NCI-H1092 (cell line): ENCODE results near the gene NAV2.

Experiments used
- DNase-seq: peaks from one replicate; lab custom pipeline; 2025; lab: John Stamatoyannopoulos, UW

The NAV2 gene

GRCh38 chr11:20020716-20021115 is 308.1 kb downstream of the NAV2 start:
- DNase-seq, result no peak

DNA sequence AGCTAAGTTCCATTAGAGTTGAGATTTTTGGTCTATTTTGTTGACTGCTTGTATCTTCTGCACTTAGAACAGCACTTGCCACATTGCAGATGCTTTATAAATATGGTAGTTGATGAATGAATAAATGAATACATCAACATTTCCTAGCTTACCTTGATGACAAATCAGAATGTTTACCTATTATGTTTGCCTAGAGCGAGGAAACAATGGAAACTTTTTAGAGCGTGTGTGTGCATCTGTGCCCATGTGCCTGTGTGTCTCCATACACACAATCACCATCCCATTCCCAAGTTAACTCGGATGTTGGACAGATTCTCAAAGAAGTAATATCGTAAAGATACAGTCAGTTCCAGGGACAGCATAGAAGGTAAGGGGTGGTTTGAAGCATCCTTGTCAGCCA is 308.6 kb downstream of the NAV2 start:
- no peak for DNase-seq

DNA sequence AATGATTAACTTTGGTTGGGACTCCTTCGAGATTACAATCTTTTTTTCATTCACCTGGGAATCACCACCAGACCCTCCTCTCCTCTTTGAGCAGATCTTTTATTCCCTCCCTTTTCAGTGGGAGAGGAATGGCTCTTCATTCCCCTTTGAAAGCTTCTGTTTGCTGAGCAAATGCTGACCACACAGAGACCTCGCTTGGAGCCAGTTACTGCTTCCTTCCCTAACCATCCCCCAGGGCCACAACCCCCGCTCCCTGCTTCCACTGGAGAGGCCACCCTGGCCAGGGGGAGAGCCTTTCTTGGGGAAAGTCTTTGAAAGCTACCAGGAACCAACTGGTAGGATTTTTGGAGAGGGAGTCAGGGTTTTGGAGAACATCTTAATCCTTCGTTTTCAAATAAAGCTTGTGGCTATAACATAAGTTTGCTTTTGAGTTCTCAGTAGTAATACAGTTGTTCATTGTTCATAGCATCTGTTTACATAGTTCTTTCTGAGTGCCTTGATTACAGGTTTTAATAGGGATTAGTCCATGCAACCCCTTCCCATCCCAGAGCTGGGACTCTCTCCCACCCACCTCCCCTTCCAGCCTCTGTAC is 309.2 kb downstream of the NAV2 start:
- no peak for DNase-seq

GRCh38 chr11:20022363-20023081 is 309.9 kb downstream of the NAV2 start:
- no peak for DNase-seq

GRCh38 chr11:20023082-20023426 is 310.4 kb downstream of the NAV2 start:
- no peak for DNase-seq

DNA sequence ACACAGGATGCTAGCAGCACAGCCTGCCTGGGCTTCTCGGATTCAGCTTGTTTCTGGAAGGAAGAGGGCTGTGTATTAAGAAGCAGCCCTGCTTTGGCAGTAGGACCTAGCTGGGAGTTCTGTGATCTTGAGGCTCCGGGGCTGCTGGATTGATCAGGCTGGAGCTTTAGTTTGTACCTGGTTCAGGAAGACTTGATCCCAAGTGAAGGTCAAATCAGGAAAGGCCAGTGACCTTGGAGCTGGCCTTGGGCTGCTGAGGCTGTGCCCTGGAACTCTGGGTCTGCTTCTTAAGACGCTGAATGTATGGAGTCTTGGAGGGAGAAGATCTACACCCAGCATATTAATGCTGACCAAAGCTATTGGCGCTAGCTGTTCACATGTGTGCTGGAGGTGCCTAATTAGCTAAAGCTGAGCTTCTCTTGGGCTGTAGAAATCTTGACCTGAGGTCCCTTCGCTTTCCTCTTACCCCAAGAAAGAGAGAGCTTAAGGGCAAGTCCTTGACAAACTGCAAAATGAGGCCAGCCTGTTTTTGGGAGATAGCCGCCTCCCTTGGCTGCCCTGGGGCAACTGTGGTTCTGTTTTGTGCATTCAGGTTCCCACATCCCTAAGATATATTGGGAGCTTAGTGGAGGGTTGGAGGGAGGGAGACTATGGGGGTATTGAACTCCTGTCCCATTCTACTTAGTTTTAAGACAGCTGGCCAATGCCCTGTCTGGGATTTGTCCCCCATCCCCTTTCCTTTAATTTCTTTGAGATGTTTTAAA is 311.7 kb downstream of the NAV2 start:
- DNase-seq, result no peak

DNA sequence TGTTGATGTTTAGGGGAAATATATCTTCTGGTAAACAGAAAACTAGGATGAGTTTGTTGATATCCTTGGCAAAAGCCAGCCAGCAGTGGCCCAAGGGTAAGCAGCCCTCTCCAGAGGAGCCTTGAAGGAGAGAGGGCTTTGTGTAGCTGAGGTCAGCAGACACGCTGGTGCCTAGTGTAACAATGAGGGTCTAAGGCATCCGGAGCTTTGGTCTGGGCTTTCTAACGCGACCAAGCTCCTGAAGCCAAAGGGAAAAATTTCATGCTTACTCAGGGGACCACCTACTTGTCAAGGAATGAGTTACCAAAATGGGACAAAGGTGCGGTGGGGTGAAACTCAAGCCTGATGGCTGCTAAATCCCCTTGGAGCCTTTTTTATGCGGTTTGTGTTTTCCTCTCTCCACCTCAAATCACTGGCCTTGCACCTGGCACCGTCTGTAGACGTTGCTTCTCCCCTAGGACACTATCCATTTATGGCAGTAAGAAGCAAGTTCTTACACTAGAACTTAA is 312.7 kb downstream of the NAV2 start:
- no peak for DNase-seq

GRCh38 chr11:20026629-20027555 is 314.3 kb downstream of the NAV2 start:
- DNase-seq, result peak; percentile 36

GRCh38 chr11:20027556-20028013 is 314.9 kb downstream of the NAV2 start:
- no peak for DNase-seq

DNA sequence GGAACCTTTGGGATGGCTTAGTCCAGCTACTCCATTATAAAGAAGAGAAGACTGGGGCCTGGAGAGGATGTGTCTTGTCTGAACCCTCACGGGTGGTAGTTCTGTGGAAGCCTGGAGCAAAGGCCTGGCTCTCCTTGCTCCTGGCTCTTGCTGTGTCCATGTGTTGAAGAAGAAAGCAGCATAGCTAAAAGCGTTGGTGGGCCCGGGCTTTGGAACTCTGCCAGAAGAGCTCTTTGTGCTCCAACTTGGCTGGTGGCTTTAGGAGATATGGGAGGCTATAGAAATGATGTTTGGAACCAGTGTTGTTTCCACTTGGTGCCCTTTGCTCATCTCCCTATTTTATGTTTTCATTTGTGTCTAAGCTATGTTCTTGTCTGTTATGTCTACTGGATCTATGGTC is 316.6 kb downstream of the NAV2 start:
- peak; percentile 27 for DNase-seq

- no peak for DNase-seq
These were observed 317.8 kb downstream of the NAV2 start for GRCh38 chr11:20030472-20030871.

DNA sequence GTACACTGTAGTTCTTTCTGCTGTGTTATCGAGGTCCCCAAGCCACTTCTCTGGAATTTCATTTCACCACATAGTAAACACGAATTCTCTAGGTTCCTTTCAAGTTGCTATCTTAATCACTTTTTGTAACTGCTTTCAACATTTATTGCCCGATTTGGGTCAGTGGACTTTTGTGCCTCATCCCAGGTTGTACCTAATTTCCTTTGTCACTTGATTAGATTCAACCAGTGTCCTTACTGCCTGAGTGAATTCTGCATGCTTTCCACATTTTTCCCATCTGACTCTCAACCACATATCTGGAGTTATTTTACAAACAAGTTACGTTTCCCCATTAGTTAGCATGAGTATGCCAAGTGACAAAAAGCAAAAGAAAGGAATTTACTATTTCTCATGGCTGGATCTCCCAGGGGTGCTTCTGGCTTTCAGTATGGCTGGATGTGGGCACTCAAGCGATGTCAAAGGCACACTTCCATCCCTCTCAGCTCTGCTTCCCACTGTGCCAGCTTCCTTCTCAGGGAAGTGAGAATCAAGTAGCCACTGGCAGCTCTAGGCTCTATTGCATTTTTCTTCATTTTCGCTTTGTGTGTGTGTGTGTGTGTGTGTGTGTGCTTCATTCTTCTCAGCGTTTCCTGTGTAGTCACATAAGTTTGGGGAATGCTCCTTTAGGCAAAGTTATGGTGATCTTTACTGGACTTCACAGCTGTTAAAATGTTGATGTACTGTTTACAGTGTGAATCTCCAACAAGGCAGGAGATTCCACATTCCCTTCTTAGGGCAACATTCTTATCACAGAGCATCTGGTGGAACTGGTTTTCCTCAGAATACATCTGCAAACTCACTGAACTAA is 318.7 kb downstream of the NAV2 start:
- DNase-seq, result no peak

DNA sequence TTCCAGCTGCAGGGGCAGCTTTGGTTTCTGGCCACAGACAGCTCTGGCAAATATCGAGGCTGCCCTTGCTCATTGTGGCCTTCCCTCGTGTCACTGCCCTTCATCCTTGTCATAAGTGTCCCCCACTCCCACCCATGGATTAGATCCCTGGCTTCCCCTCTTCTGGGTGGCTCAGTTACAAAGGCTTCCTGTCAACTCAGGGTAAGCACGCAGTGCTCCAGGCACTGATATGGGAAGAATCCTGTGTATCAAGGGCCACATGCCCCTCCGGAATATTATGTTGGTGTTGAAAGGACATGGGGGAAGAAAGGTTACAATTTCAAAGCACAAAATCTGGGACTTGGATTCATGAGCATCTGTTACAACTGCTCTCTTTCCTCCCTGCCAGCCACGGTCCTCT is 319.5 kb downstream of the NAV2 start:
- no peak for DNase-seq

DNA sequence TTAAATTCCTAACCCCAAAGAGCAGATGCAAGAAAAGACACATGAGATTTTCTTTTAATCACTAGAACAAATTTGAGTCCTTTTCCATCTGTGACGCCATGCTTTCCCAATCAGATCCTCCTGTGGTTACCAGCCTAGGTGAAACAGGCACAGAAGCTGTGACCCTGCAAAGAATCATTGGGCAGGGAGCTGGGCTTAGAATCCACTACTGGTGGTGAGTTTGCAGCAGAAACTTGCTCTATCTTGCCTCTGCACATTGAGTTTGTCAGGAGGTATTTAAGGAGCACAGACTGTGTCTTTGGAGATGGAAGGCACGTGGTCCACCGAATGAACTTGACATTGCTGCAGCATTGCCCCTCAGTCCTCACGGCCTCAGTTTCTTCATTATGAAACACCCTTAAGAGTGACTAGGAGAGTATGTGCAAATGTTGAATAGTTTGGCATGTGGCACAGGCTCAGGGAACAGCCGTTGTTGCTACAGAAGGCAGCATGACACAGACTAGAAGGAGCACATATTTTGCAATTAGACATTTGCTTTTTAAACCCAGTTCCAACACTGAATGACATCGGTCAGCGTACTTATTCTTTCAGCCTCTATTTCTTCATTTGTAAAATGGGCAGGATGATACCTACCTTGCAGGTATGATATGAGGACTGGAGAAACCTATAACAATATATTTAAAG is 320.1 kb downstream of the NAV2 start:
- no peak for DNase-seq

- no peak for DNase-seq
These were observed 321.2 kb downstream of the NAV2 start for GRCh38 chr11:20033806-20034205.

DNA sequence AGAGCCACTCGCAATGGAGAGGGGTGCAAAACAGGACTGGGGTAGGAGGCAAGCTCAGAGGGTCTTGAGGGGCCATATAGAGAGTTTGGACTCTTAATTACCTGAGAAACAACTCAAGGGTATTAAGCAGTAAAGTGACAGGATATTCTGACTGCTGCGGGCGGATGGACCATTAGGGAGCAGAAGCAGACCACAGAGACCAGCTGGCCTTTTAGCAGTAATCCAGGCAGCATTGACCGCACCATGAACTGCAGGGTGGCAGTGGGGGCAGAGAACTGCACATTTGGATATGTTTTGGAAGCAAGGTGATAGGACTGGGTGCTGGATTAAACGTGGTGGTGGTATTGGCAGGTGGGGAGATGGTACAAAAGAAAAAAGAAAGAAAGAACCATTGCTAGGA is 322.3 kb downstream of the NAV2 start:
- DNase-seq, result no peak

DNA sequence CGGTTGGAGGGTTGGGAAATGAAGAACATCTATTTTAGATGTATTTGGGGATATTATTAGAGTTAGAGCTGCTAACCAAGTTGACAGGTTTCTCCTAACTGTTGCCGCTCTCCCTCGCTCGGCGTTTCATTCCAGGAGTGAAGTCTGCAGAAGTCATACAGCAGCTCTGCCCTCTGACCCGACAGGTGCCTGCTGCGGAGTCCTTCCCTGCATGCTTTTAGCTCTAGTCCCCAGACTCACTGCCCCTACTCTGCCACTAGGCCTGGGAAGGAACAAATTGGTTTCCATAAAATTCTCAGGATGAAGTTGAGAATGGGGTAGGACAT is 322.7 kb downstream of the NAV2 start:
- no peak for DNase-seq

GRCh38 chr11:20035701-20036601 is 323.3 kb downstream of the NAV2 start:
- peak; percentile 65 for DNase-seq

DNA sequence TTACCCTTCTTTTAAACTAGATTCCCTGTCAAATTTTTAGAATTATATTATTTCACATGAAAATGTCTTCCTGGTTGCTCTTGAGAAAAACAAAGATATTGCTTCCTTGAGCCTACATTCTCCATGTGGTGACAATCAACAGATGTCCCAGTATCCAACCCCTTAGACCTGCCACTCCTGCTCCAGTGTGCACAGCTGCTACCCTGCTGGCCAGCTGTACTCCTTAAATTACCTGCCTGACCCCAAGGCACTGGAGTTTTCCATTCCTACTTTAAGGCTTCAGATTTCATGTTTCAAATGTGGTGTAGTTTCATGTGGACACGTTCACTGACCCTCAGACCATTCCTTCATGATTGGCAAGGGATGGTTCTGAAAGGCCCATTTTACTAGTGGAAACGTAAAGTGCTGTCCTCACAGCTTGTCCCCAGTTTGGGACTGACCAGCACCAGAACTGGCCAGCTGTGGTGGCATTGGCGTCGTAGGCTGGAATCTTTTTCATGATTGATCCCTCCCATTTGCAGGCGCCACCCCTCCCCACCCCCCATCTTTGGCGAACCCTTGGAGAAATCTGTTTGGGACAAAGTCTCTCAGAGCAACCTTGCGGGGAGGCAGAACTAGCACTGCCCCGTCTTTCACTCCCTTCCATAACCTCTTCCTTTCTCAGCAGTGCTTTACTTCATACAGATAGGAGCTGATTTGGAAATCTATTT is 324.1 kb downstream of the NAV2 start:
- DNase-seq, result no peak
